ENCODE results near the gene EXOC3L4. TPM values are rescaled to one million over a fixed set of nuclear protein-coding genes. Genes with fewer than 3 reads are reported as not detected.

The EXOC3L4 gene
- total RNA-seq, 1 donor from 2014 or later, result not detected

DNA sequence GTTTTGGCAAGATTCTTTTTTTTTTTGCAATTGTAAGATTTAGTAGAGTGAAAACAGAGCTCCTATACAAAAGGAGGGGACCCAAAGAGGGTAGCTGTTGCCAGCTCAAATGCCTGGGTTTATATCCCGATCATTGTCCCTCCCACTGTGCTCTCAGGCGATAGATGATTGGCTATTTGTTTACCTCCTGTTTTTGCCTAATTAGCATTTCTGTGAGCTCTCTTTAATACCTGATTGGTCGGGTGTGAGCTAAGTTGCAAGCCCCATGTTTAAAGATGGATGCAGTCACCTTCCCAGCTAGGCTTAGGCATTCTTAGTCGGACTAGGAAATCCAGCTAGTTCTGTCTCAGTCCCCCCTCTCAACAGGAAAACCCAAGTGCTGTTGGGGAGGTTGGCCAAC lies 1.9 kb downstream of the EXOC3L4 start:
- Mint-ChIP-seq H3K36me3 (ENCODE audit: low read depth) (no peaks in the 10 kb centered on the region), H3K27me3 (ENCODE audit: low read depth) (no peaks in the 10 kb centered on the region), H3K9me3 (no peaks in the 10 kb centered on the region), H3K4me3 (peak overlapping the region; percentile 23), H3K4me1 (peaks cover 7% of the 10 kb centered on the region), H3K27ac (ENCODE audit: unreplicated experiment) (no peak overlapping the region)
- no peak for TF ChIP-seq CTCF (conservative IDR thresholded peaks at IDR 0.05)
- DNase-seq (ENCODE audit: low read depth, low spot score), result no peak

- H3K27ac Mint-ChIP-seq (ENCODE audit: unreplicated experiment), result no peak overlapping the region
- TF ChIP-seq CTCF (conservative IDR thresholded peaks at IDR 0.05), result no peak
- no peaks in the 10 kb centered on the region for H3K9me3 Mint-ChIP-seq
- H3K4me1 Mint-ChIP-seq, result peaks cover 7% of the 10 kb centered on the region
- H3K27me3 Mint-ChIP-seq (ENCODE audit: low read depth), result no peaks in the 10 kb centered on the region
- H3K4me3 Mint-ChIP-seq, result no peak overlapping the region
- no peaks in the 10 kb centered on the region for H3K36me3 Mint-ChIP-seq (ENCODE audit: low read depth)
- no peak for DNase-seq (ENCODE audit: low read depth, low spot score)
Observed at GRCh38 chr14:103097244-103097993, 2.9 kb downstream of the EXOC3L4 start.

DNA sequence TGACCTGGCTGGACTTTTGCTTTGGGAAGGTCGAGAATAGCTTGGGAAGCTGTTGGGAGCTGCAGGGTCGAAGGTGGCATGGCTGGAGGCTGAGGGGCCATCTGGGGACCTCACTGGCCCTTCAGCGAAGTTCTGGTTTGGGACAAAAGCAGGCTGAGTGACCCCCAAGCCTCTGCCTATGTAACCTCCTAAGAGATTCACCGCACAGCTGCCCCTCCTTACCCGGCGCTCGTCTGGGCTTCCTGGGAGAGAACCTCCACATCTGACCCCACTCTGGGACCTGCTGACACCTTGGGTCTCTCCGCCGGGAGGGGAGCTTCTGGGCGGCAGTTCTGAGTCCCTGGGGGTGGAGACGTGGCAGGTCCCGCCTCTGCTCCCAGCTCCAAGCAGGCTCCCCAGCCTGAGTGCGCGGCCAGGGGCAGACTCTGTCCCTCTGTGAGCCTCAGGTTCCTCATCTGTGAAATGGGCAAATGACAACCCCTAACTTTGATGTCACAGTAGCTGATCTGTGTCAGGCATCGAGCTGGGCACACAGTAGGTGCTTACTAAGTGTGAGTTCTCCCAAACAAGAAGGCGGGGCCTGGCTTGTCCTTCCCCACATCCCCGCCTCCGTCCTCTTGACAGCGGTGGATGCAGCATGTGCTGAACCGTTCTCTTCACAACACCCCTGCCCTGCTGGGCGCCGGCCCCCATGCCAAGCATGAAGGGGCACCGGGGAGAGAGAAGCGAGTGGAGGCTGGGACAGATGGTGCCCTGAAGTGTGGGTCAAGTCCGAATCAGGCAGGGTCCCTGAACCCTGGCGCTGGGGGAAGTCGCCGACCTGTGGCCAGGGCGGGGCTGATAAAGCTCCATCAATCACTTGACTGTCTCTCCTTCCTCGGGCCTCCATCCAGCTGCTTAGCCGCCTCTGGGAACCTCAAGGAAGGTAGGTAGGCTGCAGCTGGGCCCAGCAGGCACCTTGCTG lies 3.8 kb downstream of the EXOC3L4 start:
- Mint-ChIP-seq H3K36me3 (ENCODE audit: low read depth) (no peaks in the 10 kb centered on the region), H3K4me1 (peaks cover 7% of the 10 kb centered on the region), H3K27me3 (ENCODE audit: low read depth) (peaks cover 5% of the 10 kb centered on the region), H3K27ac (ENCODE audit: unreplicated experiment) (no peak overlapping the region), H3K4me3 (no peak overlapping the region), H3K9me3 (no peaks in the 10 kb centered on the region)
- TF ChIP-seq CTCF (conservative IDR thresholded peaks at IDR 0.05), result no peak
- DNase-seq (ENCODE audit: low read depth, low spot score), result no peak

GRCh38 chr14:103099081-103099732 lies 4.7 kb downstream of the EXOC3L4 start:
- Mint-ChIP-seq H3K9me3 (no peaks in the 10 kb centered on the region), H3K4me3 (no peak overlapping the region), H3K36me3 (ENCODE audit: low read depth) (no peaks in the 10 kb centered on the region), H3K4me1 (peaks cover 7% of the 10 kb centered on the region), H3K27ac (ENCODE audit: unreplicated experiment) (no peak overlapping the region), H3K27me3 (ENCODE audit: low read depth) (peaks cover 11% of the 10 kb centered on the region)
- DNase-seq (ENCODE audit: low read depth, low spot score), result no peak
- no peak for TF ChIP-seq CTCF (conservative IDR thresholded peaks at IDR 0.05)

GRCh38 chr14:103099733-103100280 lies 5.3 kb downstream of the EXOC3L4 start:
- peaks cover 7% of the 10 kb centered on the region for H3K4me1 Mint-ChIP-seq
- no peak overlapping the region for H3K4me3 Mint-ChIP-seq
- no peaks in the 10 kb centered on the region for H3K9me3 Mint-ChIP-seq
- DNase-seq (ENCODE audit: low read depth, low spot score), result no peak
- H3K36me3 Mint-ChIP-seq (ENCODE audit: low read depth), result no peaks in the 10 kb centered on the region
- peak overlapping the region; percentile 35 for H3K27ac Mint-ChIP-seq (ENCODE audit: unreplicated experiment)
- TF ChIP-seq CTCF (conservative IDR thresholded peaks at IDR 0.05), result no peak
- peaks cover 17% of the 10 kb centered on the region for H3K27me3 Mint-ChIP-seq (ENCODE audit: low read depth)

Measured in neural crest cell (in vitro differentiated cells).